Cardiac muscle cell (in vitro differentiated cells and primary cell): ENCODE results near the gene ARMH3. TPM values are rescaled to one million over a fixed set of nuclear protein-coding genes. Genes with fewer than 3 reads are reported as not detected.

ENCODE experiments used
- DNase-seq, 2 donors: peaks; one replicate each; pipeline versions ENCODE4 v3.0.0 to v3.0.0-alpha.2; 2010 to 2017; ENCODE audit warnings: low read depth in 1 of 2, low spot score in 1 of 2
- H3K27ac ChIP-seq: fragments of 200-600 bp; sonication (generic); 2 replicates; pipeline ENCODE4 v1.5.1; 2016
- H3K27me3 ChIP-seq: fragments of 200-600 bp; sonication (generic); 2 replicates; pipeline ENCODE4 v1.6.0; 2016; ENCODE audit warnings: control low read depth
- H3K36me3 ChIP-seq: fragments of 200-600 bp; sonication (generic); 2 replicates; pipeline ENCODE4 v1.5.1; 2016; ENCODE audit warnings: control low read depth
- H3K4me1 ChIP-seq: fragments of 200-600 bp; sonication (generic); 2 replicates; pipeline ENCODE4 v1.8.1; 2017; ENCODE audit warnings: low read depth, mild to moderate bottlenecking, mixed run types
- H3K4me3 ChIP-seq: fragments of 200-600 bp; sonication (generic); 2 replicates; pipeline ENCODE4 v1.5.1; 2016; ENCODE audit warnings: mild to moderate bottlenecking
- H3K9me3 ChIP-seq: fragments of 200-600 bp; sonication (generic); 2 replicates; pipeline ENCODE4 v1.5.1; 2017; ENCODE audit warnings: low read depth, mild to moderate bottlenecking, control low read depth
- CTCF ChIP-seq: IDR thresholded peaks from 2 replicates; pipeline ENCODE4 v1.5.1; 2012; ENCODE audit warnings: low read depth, mild to moderate bottlenecking, low read length
- polyA plus RNA-seq: library from polyadenylated mRNA; unstranded; fragments of >200 nt; fragmentation: Nextera tagmentation; extraction: Ambion mirVana; gene quantifications from 2 replicates; pipeline ENCODE4 v1.2.1, GENCODE V29; 2016
- total RNA-seq: library from RNA; depleted of rRNA; stranded (reverse); fragments of >200 nt; gene quantifications from 2 replicates; pipeline ENCODE4 v1.2.3, GENCODE V29; 2016

The ARMH3 gene
- total and polyA plus RNA-seq, 2 experiments from 2014 or later: 5.0 to 17.2 TPM

- Histone ChIP-seq H3K27ac (peak overlapping the region; percentile 8), H3K4me3 (no peak overlapping the region), H3K27me3 (no peaks in the 10 kb centered on the region), H3K9me3 (no peaks in the 10 kb centered on the region), H3K4me1 (peaks cover 10% of the 10 kb centered on the region), H3K36me3 (peaks cover 39% of the 10 kb centered on the region)
- TF ChIP-seq CTCF: no peak
- no peak for DNase-seq
Observed at GRCh38 chr10:101812606-101813005, 243.4 kb downstream of the ARMH3 start.

- H3K4me1 ChIP-seq: no peaks in the 10 kb centered on the region
- no peak for TF ChIP-seq CTCF
- H3K27me3 ChIP-seq: no peaks in the 10 kb centered on the region
- H3K27ac ChIP-seq: no peak overlapping the region
- H3K4me3 ChIP-seq: no peak overlapping the region
- H3K36me3 ChIP-seq: peaks cover 77% of the 10 kb centered on the region
- no peaks in the 10 kb centered on the region for H3K9me3 ChIP-seq
- no peak for DNase-seq
Observed at GRCh38 chr10:101807158-101807557, 248.8 kb downstream of the ARMH3 start.

GRCh38 chr10:101803511-101803910 is 252.5 kb downstream of the ARMH3 start:
- Histone ChIP-seq H3K4me1 (no peaks in the 10 kb centered on the region), H3K36me3 (peaks cover 86% of the 10 kb centered on the region), H3K27ac (no peak overlapping the region), H3K27me3 (no peaks in the 10 kb centered on the region), H3K4me3 (no peak overlapping the region), H3K9me3 (no peaks in the 10 kb centered on the region)
- TF ChIP-seq CTCF: no peak
- no peak for DNase-seq

GRCh38 chr10:101797403-101798059 is 258.4 kb downstream of the ARMH3 start:
- Histone ChIP-seq H3K4me1 (no peaks in the 10 kb centered on the region), H3K36me3 (peaks cover 86% of the 10 kb centered on the region), H3K27ac (peak overlapping the region; percentile 24), H3K9me3 (no peaks in the 10 kb centered on the region), H3K4me3 (no peak overlapping the region), H3K27me3 (no peaks in the 10 kb centered on the region)
- DNase-seq: no peak
- TF ChIP-seq CTCF: no peak

Other genes with a start within 250 kb of the ARMH3 start
- gene OGA, start 237.7 kb downstream of the ARMH3 start, total RNA-seq: 51.8 and 98.1 TPM in 2 replicates
- gene OGA, start 237.7 kb downstream of the ARMH3 start, polyA plus RNA-seq: 56.4 and 95.2 TPM in 2 replicates
- gene KCNIP2, start 212.4 kb downstream of the ARMH3 start, total RNA-seq: 38.4 and 63.6 TPM in 2 replicates
- 35.7 and 47.5 TPM in 2 replicates for gene KCNIP2, start 212.4 kb downstream of the ARMH3 start, polyA plus RNA-seq
- 35.2 and 44.4 TPM in 2 replicates for gene HPS6, start 9.2 kb upstream of the ARMH3 start, total RNA-seq
- 23.6 and 26.6 TPM in 2 replicates for gene HPS6, start 9.2 kb upstream of the ARMH3 start, polyA plus RNA-seq
- gene LDB1, start 64.2 kb upstream of the ARMH3 start, total RNA-seq: 109 and 112 TPM in 2 replicates
- gene LDB1, start 64.2 kb upstream of the ARMH3 start, polyA plus RNA-seq: 42.2 and 44.3 TPM in 2 replicates
- gene PPRC1, start 76.9 kb upstream of the ARMH3 start, total RNA-seq: 21.5 and 22.9 TPM in 2 replicates
- 22.6 and 31.6 TPM in 2 replicates for gene PPRC1, start 76.9 kb upstream of the ARMH3 start, polyA plus RNA-seq
- 52.3 and 62.2 TPM in 2 replicates for gene NOLC1, start 96.2 kb upstream of the ARMH3 start, total RNA-seq
- gene NOLC1, start 96.2 kb upstream of the ARMH3 start, polyA plus RNA-seq: 56.2 and 74.2 TPM in 2 replicates
- 0.18 TPM in 1 of 2 replicates, not detected in the other for gene ELOVL3, start 170.1 kb upstream of the ARMH3 start, total RNA-seq
- 0.10 and 0.82 TPM in 2 replicates for gene ELOVL3, start 170.1 kb upstream of the ARMH3 start, polyA plus RNA-seq
- gene PITX3, start 185.3 kb upstream of the ARMH3 start, total RNA-seq: 5.5 and 14.3 TPM in 2 replicates
- gene PITX3, start 185.3 kb upstream of the ARMH3 start, polyA plus RNA-seq: 7.9 and 19.2 TPM in 2 replicates
- 51.4 and 75.6 TPM in 2 replicates for gene GBF1, start 189.4 kb upstream of the ARMH3 start, total RNA-seq
- 42.1 and 62.1 TPM in 2 replicates for gene GBF1, start 189.4 kb upstream of the ARMH3 start, polyA plus RNA-seq